ENCODE results near the gene ABHD2.
"Not testable (repeated sequence)": the region's sequence is repeated elsewhere in the genome, so short reads cannot be mapped to it uniquely, and the experiment has no call there.

ABHD2 gene

GRCh38 chr15:89085289-89085926 is 2.8 kb upstream of the ABHD2 start:
- Mint-ChIP-seq H3K36me3 (no peaks in the 10 kb centered on the region), H3K27me3 (peaks cover 0 to 4% of the 10 kb centered on the region in 2 donors), H3K4me3 (no peak overlapping the region), H3K27ac (no peak overlapping the region), H3K4me1 (peaks cover 13% of the 10 kb centered on the region in 2 donors), H3K9me3 (no peaks in the 10 kb centered on the region)
- DNase-seq (no peak), ATAC-seq (replicated peaks) (no peak)

GRCh38 chr15:89085933-89086332 is 2.3 kb upstream of the ABHD2 start:
- H3K4me1 Mint-ChIP-seq: peaks cover 18% of the 10 kb centered on the region in 2 donors
- H3K4me3 Mint-ChIP-seq; H3K27ac Mint-ChIP-seq; ATAC-seq (replicated peaks); H3K27me3 Mint-ChIP-seq; H3K9me3 Mint-ChIP-seq; H3K36me3 Mint-ChIP-seq; DNase-seq: not testable (repeated sequence)

GRCh38 chr15:89086390-89086789 is 1.9 kb upstream of the ABHD2 start:
- H3K4me1 Mint-ChIP-seq: peaks cover 23% of the 10 kb centered on the region in 2 donors
- H3K27me3 Mint-ChIP-seq; DNase-seq; H3K4me3 Mint-ChIP-seq; H3K36me3 Mint-ChIP-seq; H3K27ac Mint-ChIP-seq; H3K9me3 Mint-ChIP-seq; ATAC-seq (replicated peaks): not testable (repeated sequence)

- Mint-ChIP-seq H3K4me1 (peaks cover 28 to 30% of the 10 kb centered on the region in 2 donors), H3K9me3 (no peaks in the 10 kb centered on the region), H3K27me3 (no peaks in the 10 kb centered on the region), H3K27ac (no peak overlapping the region), H3K4me3 (no peak overlapping the region), H3K36me3 (peaks cover 0 to 2% of the 10 kb centered on the region in 2 donors)
- no peak for ATAC-seq (replicated peaks)
- DNase-seq: no peak
Measured at GRCh38 chr15:89087161-89087829, 961 bp upstream of the ABHD2 start.

GRCh38 chr15:89088605-89089315 is 504 bp downstream of the ABHD2 start:
- no peaks in the 10 kb centered on the region for H3K9me3 Mint-ChIP-seq
- H3K27ac Mint-ChIP-seq: no peak overlapping the region
- H3K4me3 Mint-ChIP-seq: no peak overlapping the region
- no peak for DNase-seq
- H3K36me3 Mint-ChIP-seq: peaks cover 4 to 7% of the 10 kb centered on the region in 2 donors
- no peaks in the 10 kb centered on the region for H3K27me3 Mint-ChIP-seq
- peak; percentile 4 for ATAC-seq (replicated peaks)
- H3K4me1 Mint-ChIP-seq: peaks cover 33 to 43% of the 10 kb centered on the region in 2 donors

- Mint-ChIP-seq H3K27ac (peak overlapping the region; percentile 47), H3K9me3 (no peaks in the 10 kb centered on the region), H3K27me3 (no peaks in the 10 kb centered on the region), H3K4me1 (peaks cover 35 to 48% of the 10 kb centered on the region in 2 donors), H3K36me3 (peaks cover 8 to 11% of the 10 kb centered on the region in 2 donors), H3K4me3 (no peak overlapping the region)
- ATAC-seq (replicated peaks) (no peak), DNase-seq (no peak)
Measured at GRCh38 chr15:89089316-89090230, 1.3 kb downstream of the ABHD2 start.

- peak; percentile 13 for DNase-seq
- ATAC-seq (replicated peaks): peak; percentile 26 to 30
- Mint-ChIP-seq H3K27ac (peak overlapping the region; percentile 93), H3K9me3 (no peaks in the 10 kb centered on the region), H3K27me3 (no peaks in the 10 kb centered on the region), H3K36me3 (peaks cover 11 to 13% of the 10 kb centered on the region in 2 donors), H3K4me3 (peak overlapping the region; percentile 85 to 86), H3K4me1 (peaks cover 35 to 48% of the 10 kb centered on the region in 2 donors)
Measured at GRCh38 chr15:89090791-89091626, 2.8 kb downstream of the ABHD2 start.

- H3K27ac Mint-ChIP-seq: peak overlapping the region; percentile 93
- no peaks in the 10 kb centered on the region for H3K27me3 Mint-ChIP-seq
- H3K9me3 Mint-ChIP-seq: no peaks in the 10 kb centered on the region
- H3K4me3 Mint-ChIP-seq: peak overlapping the region; percentile 85 to 86
- peaks cover 11 to 13% of the 10 kb centered on the region in 2 donors for H3K36me3 Mint-ChIP-seq
- H3K4me1 Mint-ChIP-seq: peaks cover 35 to 48% of the 10 kb centered on the region in 2 donors
- ATAC-seq (replicated peaks) (no peak), DNase-seq (no peak)
Measured at GRCh38 chr15:89091627-89092220, 3.5 kb downstream of the ABHD2 start.

- Mint-ChIP-seq H3K36me3 (peaks cover 13% of the 10 kb centered on the region in 2 donors), H3K27ac (no peak overlapping the region), H3K4me3 (no peak overlapping the region), H3K9me3 (no peaks in the 10 kb centered on the region), H3K27me3 (no peaks in the 10 kb centered on the region), H3K4me1 (peaks cover 35 to 54% of the 10 kb centered on the region in 2 donors)
- ATAC-seq (replicated peaks): no peak
- no peak for DNase-seq
Measured at GRCh38 chr15:89093509-89093908, 5.3 kb downstream of the ABHD2 start.

- no peaks in the 10 kb centered on the region for H3K27me3 Mint-ChIP-seq
- no peak overlapping the region for H3K27ac Mint-ChIP-seq
- peaks cover 25 to 45% of the 10 kb centered on the region in 2 donors for H3K4me1 Mint-ChIP-seq
- no peaks in the 10 kb centered on the region for H3K9me3 Mint-ChIP-seq
- ATAC-seq (replicated peaks) (no peak), DNase-seq (no peak)
- peaks cover 13 to 15% of the 10 kb centered on the region in 2 donors for H3K36me3 Mint-ChIP-seq
- H3K4me3 Mint-ChIP-seq: no peak overlapping the region
Measured at GRCh38 chr15:89095073-89095472, 6.8 kb downstream of the ABHD2 start.

- Mint-ChIP-seq H3K27me3 (no peaks in the 10 kb centered on the region), H3K9me3 (no peaks in the 10 kb centered on the region), H3K4me3 (no peak overlapping the region), H3K4me1 (peaks cover 20 to 40% of the 10 kb centered on the region in 2 donors), H3K36me3 (peaks cover 13 to 15% of the 10 kb centered on the region in 2 donors), H3K27ac (no peak overlapping the region)
- DNase-seq (no peak), ATAC-seq (replicated peaks) (no peak)
Measured at GRCh38 chr15:89095556-89095955, 7.3 kb downstream of the ABHD2 start.

- Mint-ChIP-seq H3K36me3 (peaks cover 13 to 15% of the 10 kb centered on the region in 2 donors), H3K27ac (no peak overlapping the region), H3K27me3 (no peaks in the 10 kb centered on the region), H3K4me1 (peaks cover 9 to 38% of the 10 kb centered on the region in 2 donors), H3K9me3 (no peaks in the 10 kb centered on the region), H3K4me3 (no peak overlapping the region)
- DNase-seq (no peak), ATAC-seq (replicated peaks) (no peak)
Measured at GRCh38 chr15:89096664-89097063, 8.4 kb downstream of the ABHD2 start.

- Mint-ChIP-seq H3K4me1 (peaks cover 10 to 39% of the 10 kb centered on the region in 2 donors), H3K4me3 (no peak overlapping the region), H3K9me3 (no peaks in the 10 kb centered on the region), H3K27me3 (no peaks in the 10 kb centered on the region), H3K27ac (no peak overlapping the region), H3K36me3 (peaks cover 13 to 17% of the 10 kb centered on the region in 2 donors)
- DNase-seq: no peak
- no peak for ATAC-seq (replicated peaks)
Measured at GRCh38 chr15:89097313-89097712, 9.1 kb downstream of the ABHD2 start.
